Sigmoid colon (tissue), 7 donors: Measurements from ENCODE around the gene SLC5A2. TPM values are rescaled to one million over a fixed set of nuclear protein-coding genes. Genes with fewer than 3 reads are reported as not detected.

Experiments used
- DNase-seq: peaks from one replicate; pipeline ENCODE4 v3.0.0-alpha.2; 2019
- H3K27ac ChIP-seq, 4 donors: fragments of 200-600 bp; sonication (generic); one replicate each; pipeline ENCODE4 v1.5.1; 2016 to 2019; ENCODE audit warnings: mild to moderate bottlenecking in 1 of 4
- H3K27me3 ChIP-seq, 3 donors: fragments of 200-600 bp; sonication (generic); one replicate each; pipeline ENCODE4 v1.5.1; 2019; ENCODE audit warnings: mild to moderate bottlenecking in 1 of 3
- H3K36me3 ChIP-seq, 4 donors: fragments of 200-600 bp; sonication (generic); one replicate each; pipeline ENCODE4 v1.5.1; 2016 to 2019
- H3K4me1 ChIP-seq, 4 donors: fragments of 200-600 bp; sonication (generic); one replicate each; pipeline ENCODE4 v1.5.1; 2017 to 2019
- H3K4me3 ChIP-seq, 4 donors: fragments of 200-600 bp; sonication (generic); one replicate each; pipeline ENCODE4 v1.5.1; 2017 to 2019; ENCODE audit warnings: mild to moderate bottlenecking in 2 of 4, moderate library complexity in 1 of 4
- H3K9me3 ChIP-seq, 4 donors: fragments of 200-600 bp in 3 of 4; sonication (generic) in 3 of 4; one replicate each; pipeline versions ENCODE4 v1.5.1 to v1.6.1; 2013 to 2019
- EP300 ChIP-seq, 4 donors: sonication (generic); formaldehyde crosslinking; IDR thresholded peaks; one replicate each; pipeline ENCODE4 v1.6.1; 2017; ENCODE audit warnings: antibody characterized with exemption in 4 of 4
- POLR2A ChIP-seq, 2 donors: fragments of 450-650 bp; IDR thresholded peaks; one replicate each; pipeline ENCODE4 v1.6.1; 2016; ENCODE audit warnings: antibody characterized with exemption in 2 of 2, mild to moderate bottlenecking in 2 of 2, moderate library complexity in 2 of 2
- POLR2AphosphoS5 ChIP-seq, 4 donors: sonication (generic); formaldehyde crosslinking; IDR thresholded peaks; one replicate each; pipeline ENCODE4 v1.6.1; 2017; ENCODE audit warnings: antibody characterized with exemption in 4 of 4
- WGBS, 2 donors: extraction: QIAGEN DNeasy Blood & Tissue Kit; methylation state at CpG; one replicate each; pipeline ENCODE4 v1.1.7; 2013; 5-methylcytosine and 5-hydroxymethylcytosine counted together
- intact Hi-C: fragments of 100-400 bp; cut with DNase I; formaldehyde crosslinking; loops from one replicate; pipeline ENCODE4 v1.15.1; 2023
- polyA plus RNA-seq, 3 donors: library from polyadenylated mRNA; stranded (reverse); fragments of 200-250 nt; gene quantifications; one replicate each; pipeline ENCODE4 v1.2.3, GENCODE V29; 2013
- total RNA-seq, 4 donors: library from RNA; depleted of rRNA; stranded (reverse); fragments of >200 nt; gene quantifications; one replicate each; pipeline ENCODE4 v1.1.0, GENCODE V29; 2016
- TF ChIP-seq, protein P1 (sequence below), 4 experiments: fragments of 450-650 bp in 3 of 4; fragments of 200-600 bp in 1 of 4; IDR thresholded peaks; one replicate each; pipeline ENCODE4 v1.5.1; 2016 to 2019; ENCODE audit warnings: antibody characterized with exemption in 4 of 4, mild to moderate bottlenecking in 3 of 4, moderate library complexity in 2 of 4
- donor health status: healthy with polysubstance abuse.
- donor health status: Bipolar disorder and iron deficiency.
- donor health status: healthy.

The SLC5A2 gene
- total and polyA plus RNA-seq, 7 donors, result 0.49 to 1.9 (median 0.71) TPM

DNA sequence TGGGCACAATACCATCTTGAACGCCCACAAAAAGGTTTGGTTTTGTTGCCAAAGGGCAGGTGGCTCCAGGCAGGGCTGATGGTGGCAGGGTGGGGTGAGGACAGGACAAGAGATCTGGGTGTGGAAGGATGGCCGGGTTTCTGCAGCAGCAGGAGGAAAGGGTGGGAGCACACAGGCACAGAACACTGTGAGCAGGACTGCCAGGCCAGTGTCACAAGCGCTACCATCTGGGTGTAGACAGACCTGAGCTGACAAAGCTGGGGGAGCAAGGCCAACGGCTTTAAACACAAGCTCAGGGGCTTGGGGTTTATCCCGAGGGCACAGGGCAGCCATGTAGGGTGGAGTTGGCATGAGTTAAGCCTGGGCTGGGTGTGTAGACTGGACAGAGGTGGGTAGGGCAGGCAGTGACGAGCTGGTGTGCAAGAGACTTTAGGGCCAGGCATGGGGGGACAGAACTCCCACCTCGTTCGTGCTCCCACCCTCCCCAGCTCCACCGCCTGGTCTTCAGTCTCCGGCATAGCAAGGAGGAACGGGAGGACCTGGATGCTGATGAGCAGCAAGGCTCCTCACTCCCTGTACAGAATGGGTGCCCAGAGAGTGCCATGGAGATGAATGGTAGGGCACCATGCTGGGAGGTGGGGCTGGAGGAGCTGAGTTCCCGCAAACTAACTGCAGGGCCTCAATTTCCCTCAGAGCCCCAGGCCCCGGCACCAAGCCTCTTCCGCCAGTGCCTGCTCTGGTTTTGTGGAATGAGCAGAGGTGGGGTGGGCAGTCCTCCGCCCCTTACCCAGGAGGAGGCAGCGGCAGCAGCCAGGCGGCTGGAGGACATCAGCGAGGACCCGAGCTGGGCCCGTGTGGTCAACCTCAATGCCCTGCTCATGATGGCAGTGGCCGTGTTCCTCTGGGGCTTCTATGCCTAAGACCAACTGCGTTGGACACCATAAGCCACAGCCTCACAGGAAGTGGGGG, 7.0 kb downstream of the SLC5A2 start:
- Histone ChIP-seq H3K36me3 (peaks cover 21 to 47% (median 25%) of the 10 kb centered on the region in 4 donors), H3K9me3 (peaks cover 0 to 3% (median 0%) of the 10 kb centered on the region in 4 donors), H3K4me3 (no peak overlapping the region), H3K27me3 (peaks cover 23 to 40% (median 30%) of the 10 kb centered on the region in 3 donors), H3K4me1 (peaks cover 0 to 24% (median 21%) of the 10 kb centered on the region in 4 donors), H3K27ac (no peak overlapping the region)
- TF ChIP-seq POLR2AphosphoS5 (IDR thresholded peaks at IDR 0.05), result no peak
- TF ChIP-seq EP300 (IDR thresholded peaks at IDR 0.05), result no peak
- 88% methylated on average over 22 of the region's 22 CpGs for WGBS, 2 donors
- intact Hi-C loops, result no loop called here
- DNase-seq, result no peak

DNA sequence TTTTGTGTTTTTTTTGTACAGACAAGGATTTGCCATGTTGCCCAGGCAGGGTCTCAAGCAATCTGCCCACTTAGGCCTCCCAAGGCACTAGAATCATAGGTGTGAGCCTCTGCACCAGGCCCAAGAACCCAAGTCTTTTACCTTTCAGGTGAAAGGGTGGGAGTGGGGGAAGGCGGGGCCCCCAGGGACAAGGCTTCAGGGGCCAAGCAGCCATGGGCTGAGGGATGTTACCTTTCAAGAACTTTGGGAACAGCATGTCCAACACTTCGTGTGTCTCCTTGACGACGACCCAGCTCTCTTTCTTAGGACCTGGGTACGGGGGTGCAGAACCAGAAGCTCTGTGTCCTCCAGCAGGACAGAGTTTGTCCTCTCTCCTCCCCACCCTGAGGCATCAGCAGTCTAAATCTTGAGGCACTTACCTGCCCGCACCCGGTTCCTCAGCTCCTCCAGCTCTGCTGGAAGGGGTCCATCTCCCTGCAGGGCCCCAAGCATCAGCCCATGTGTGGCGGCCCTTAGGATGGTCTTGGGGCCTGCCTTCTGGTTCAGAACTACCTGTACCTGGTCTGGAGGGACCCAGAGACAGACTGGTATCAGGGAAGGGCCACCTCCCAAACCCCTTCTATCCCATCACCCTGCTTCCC, 9.0 kb downstream of the SLC5A2 start:
- no peak overlapping the region for H3K27ac ChIP-seq
- intact Hi-C loops, result no loop called here
- no peak for TF ChIP-seq POLR2AphosphoS5 (IDR thresholded peaks at IDR 0.05)
- TF ChIP-seq, protein P1, sequence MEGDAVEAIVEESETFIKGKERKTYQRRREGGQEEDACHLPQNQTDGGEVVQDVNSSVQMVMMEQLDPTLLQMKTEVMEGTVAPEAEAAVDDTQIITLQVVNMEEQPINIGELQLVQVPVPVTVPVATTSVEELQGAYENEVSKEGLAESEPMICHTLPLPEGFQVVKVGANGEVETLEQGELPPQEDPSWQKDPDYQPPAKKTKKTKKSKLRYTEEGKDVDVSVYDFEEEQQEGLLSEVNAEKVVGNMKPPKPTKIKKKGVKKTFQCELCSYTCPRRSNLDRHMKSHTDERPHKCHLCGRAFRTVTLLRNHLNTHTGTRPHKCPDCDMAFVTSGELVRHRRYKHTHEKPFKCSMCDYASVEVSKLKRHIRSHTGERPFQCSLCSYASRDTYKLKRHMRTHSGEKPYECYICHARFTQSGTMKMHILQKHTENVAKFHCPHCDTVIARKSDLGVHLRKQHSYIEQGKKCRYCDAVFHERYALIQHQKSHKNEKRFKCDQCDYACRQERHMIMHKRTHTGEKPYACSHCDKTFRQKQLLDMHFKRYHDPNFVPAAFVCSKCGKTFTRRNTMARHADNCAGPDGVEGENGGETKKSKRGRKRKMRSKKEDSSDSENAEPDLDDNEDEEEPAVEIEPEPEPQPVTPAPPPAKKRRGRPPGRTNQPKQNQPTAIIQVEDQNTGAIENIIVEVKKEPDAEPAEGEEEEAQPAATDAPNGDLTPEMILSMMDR (IDR thresholded peaks at IDR 0.05), result no peak
- no peak for TF ChIP-seq POLR2A (IDR thresholded peaks at IDR 0.05)
- no peak for TF ChIP-seq EP300 (IDR thresholded peaks at IDR 0.05)
- WGBS, 2 donors, result 94 to 96% methylated on average over 8 of the region's 8 CpGs
- H3K27me3 ChIP-seq, result peaks cover 15 to 20% (median 17%) of the 10 kb centered on the region in 3 donors
- H3K4me3 ChIP-seq, result no peak overlapping the region
- H3K36me3 ChIP-seq, result peaks cover 33 to 67% (median 38%) of the 10 kb centered on the region in 4 donors
- peak; percentile 28 for DNase-seq
- H3K9me3 ChIP-seq, result peaks cover 0 to 3% (median 0%) of the 10 kb centered on the region in 4 donors
- peaks cover 0 to 22% (median 20%) of the 10 kb centered on the region in 4 donors for H3K4me1 ChIP-seq

- peaks cover 40 to 84% (median 48%) of the 10 kb centered on the region in 4 donors for H3K36me3 ChIP-seq
- TF ChIP-seq POLR2AphosphoS5 (IDR thresholded peaks at IDR 0.05) (no peak), EP300 (IDR thresholded peaks at IDR 0.05) (no peak), POLR2A (IDR thresholded peaks at IDR 0.05) (no peak)
- TF ChIP-seq, protein P1 (IDR thresholded peaks at IDR 0.05), result no peak
- peaks cover 0 to 5% (median 3%) of the 10 kb centered on the region in 4 donors for H3K4me1 ChIP-seq
- H3K27me3 ChIP-seq, result peaks cover 0 to 3% (median under 1%) of the 10 kb centered on the region in 3 donors
- peak; percentile 53 for DNase-seq
- H3K9me3 ChIP-seq, result no peaks in the 10 kb centered on the region
- H3K4me3 ChIP-seq, result no peak overlapping the region
- no peak overlapping the region for H3K27ac ChIP-seq
- 96% methylated on average over 18 of the region's 18 CpGs for WGBS, 2 donors
- intact Hi-C loops, result no loop called here
These were observed 10.7 kb downstream of the SLC5A2 start for GRCh38 chr16:31493506-31494125.

GRCh38 chr16:31496670-31497069, 13.7 kb downstream of the SLC5A2 start:
- TF ChIP-seq POLR2AphosphoS5 (IDR thresholded peaks at IDR 0.05) (no peak), POLR2A (IDR thresholded peaks at IDR 0.05) (no peak), EP300 (IDR thresholded peaks at IDR 0.05) (no peak)
- TF ChIP-seq, protein P1 (IDR thresholded peaks at IDR 0.05), result no peak
- H3K27ac ChIP-seq, result no peak overlapping the region
- H3K27me3 ChIP-seq, result no peaks in the 10 kb centered on the region
- no peaks in the 10 kb centered on the region for H3K4me1 ChIP-seq
- WGBS, 2 donors, result 88 to 93% methylated on average over 10 of the region's 10 CpGs
- no peaks in the 10 kb centered on the region for H3K9me3 ChIP-seq
- intact Hi-C loops, result no loop called here
- no peak overlapping the region for H3K4me3 ChIP-seq
- H3K36me3 ChIP-seq, result peaks cover 48 to 93% (median 53%) of the 10 kb centered on the region in 4 donors
- DNase-seq, result no peak
